K562 (cell line): Measurements from ENCODE around the gene SMC5. TPM values are rescaled to one million over a fixed set of nuclear protein-coding genes. Genes with fewer than 3 reads are reported as not detected.

Experiments
- ATAC-seq: fragments of 200-7000 bp; cut with Tn5 transposase; 3 replicates; pipeline ENCODE4 v1.9.1; 2020; ENCODE audit warnings: moderate library complexity
- BruUV-seq: library from RNA; stranded (reverse); fragments of 400-500 nt; replicated peaks from 2 replicates; lab custom pipeline; 2021; lab: Mats Ljungman, UMichigan
- CTCF ChIA-PET: fragments of 300-600 bp; formaldehyde crosslinking; extraction: SDS; loops from one replicate; lab custom pipeline; 2021; ENCODE audit warnings: low intra/inter-chr PET ratio; lab: Yijun Ruan, JAX
- POLR2A ChIA-PET: fragments of 300-600, 350-650 bp; sonication (Branson Sonifier 250); formaldehyde crosslinking; extraction: SDS; loops from one replicate; lab custom pipeline; 2021; ENCODE audit warnings: antibody characterized with exemption, inconsistent platforms; lab: Yijun Ruan, JAX
- DNase-seq, 4 experiments: peaks; one replicate each; pipeline versions ENCODE4 v3.0.0 to v3.0.0-alpha.2; 2011 to 2018; ENCODE audit warnings: low spot score in 3 of 4, mixed read lengths in 3 of 4; ENCODE audit errors: extremely low read depth in 1 of 4
- FAIRE-seq: peaks from 2 replicates; lab custom pipeline; 2011; peaks lifted over from hg19 to GRCh38; lab: Jason Lieb, UNC
- H2AFZ ChIP-seq: 2 replicates; pipeline ENCODE4 v1.6.0; 2011; ENCODE audit warnings: low read depth, low read length, control low read depth, inconsistent platforms
- H3K27ac ChIP-seq: fragments of 200-600 bp; 3 replicates; pipeline ENCODE4 v1.8.0; 2011; ENCODE audit warnings: low read depth, mild to moderate bottlenecking, control low read depth, inconsistent platforms, low read length, moderate library complexity, mixed read lengths; ENCODE audit errors: extremely low read depth
- H3K27me3 ChIP-seq, 2 experiments: fragments of 300-600 bp in 1 of 2; 2 replicates in 1 of 2; 3 replicates in 1 of 2; pipeline versions ENCODE4 v1.6.0 to v1.8.0; 2011; ENCODE audit warnings: inconsistent platforms in 2 of 2, low read length in 2 of 2, mild to moderate bottlenecking in 1 of 2, mixed read lengths in 1 of 2, moderate library complexity in 1 of 2; ENCODE audit not compliant: control insufficient read depth in 2 of 2, insufficient read depth in 2 of 2
- H3K36me3 ChIP-seq: fragments of 300-600 bp; 3 replicates; pipeline ENCODE4 v1.8.0; 2011; ENCODE audit warnings: mild to moderate bottlenecking, low read length, inconsistent platforms; ENCODE audit not compliant: control insufficient read depth, insufficient read depth
- H3K4me1 ChIP-seq, 2 experiments: fragments of 200-600 bp in 1 of 2; replicated peaks in 1 of 2; 2 replicates in 1 of 2; 3 replicates in 1 of 2; pipeline versions ENCODE4 v1.5.1 to v1.8.0; 2011; ENCODE audit warnings: inconsistent platforms in 2 of 2, low read length in 2 of 2, mild to moderate bottlenecking in 1 of 2, mixed read lengths in 1 of 2, moderate library complexity in 1 of 2; ENCODE audit not compliant: control insufficient read depth in 2 of 2, insufficient read depth in 2 of 2
- H3K4me2 ChIP-seq: 2 replicates; pipeline ENCODE4 v1.6.1; 2011; ENCODE audit warnings: low read length, control low read depth, inconsistent platforms, mixed read lengths; ENCODE audit not compliant: insufficient read depth
- H3K4me3 ChIP-seq: fragments of 200-600 bp; sonication (generic), shearing (Covaris generic); 2 replicates; pipeline ENCODE4 v1.5.1; 2016; ENCODE audit warnings: control low read depth, inconsistent platforms
- H3K79me2 ChIP-seq: fragments of 200-600 bp; 3 replicates; pipeline ENCODE4 v1.8.0; 2011; ENCODE audit warnings: low read length, inconsistent platforms; ENCODE audit not compliant: control insufficient read depth, insufficient read depth
- H3K9ac ChIP-seq, 2 experiments: 2 replicates each; pipeline versions ENCODE4 v1.6.0 to v1.6.1; 2011; ENCODE audit warnings: low read depth in 2 of 2, low read length in 2 of 2, control low read depth in 1 of 2, inconsistent platforms in 1 of 2, mild to moderate bottlenecking in 1 of 2, mixed read lengths in 1 of 2; ENCODE audit not compliant: insufficient read depth in 1 of 2
- H3K9me1 ChIP-seq: one replicate; pipeline ENCODE4 v1.6.0; 2011; ENCODE audit warnings: inconsistent platforms, mild to moderate bottlenecking, low read length, moderate library complexity; ENCODE audit not compliant: control insufficient read depth, insufficient read depth
- H3K9me3 ChIP-seq: replicated peaks from 2 replicates; pipeline ENCODE4 v1.5.1; 2011; ENCODE audit warnings: low read depth, low read length, inconsistent platforms; ENCODE audit not compliant: control insufficient read depth, insufficient read depth
- H4K20me1 ChIP-seq: replicated peaks from 2 replicates; pipeline ENCODE4 v1.6.1; 2011; ENCODE audit warnings: low read length, inconsistent platforms, mixed read lengths; ENCODE audit not compliant: control insufficient read depth, insufficient read depth
- EZH2 ChIP-seq: IDR thresholded peaks from 2 replicates; pipeline ENCODE4 v1.6.1; 2012; ENCODE audit warnings: low read depth, mild to moderate bottlenecking, inconsistent platforms, low read length, borderline replicate concordance
- HMG20A ChIP-seq: fragments of 450-650 bp; formaldehyde crosslinking; conservative IDR thresholded peaks from 2 replicates; pipeline ENCODE4 v1.4.0; 2020; ENCODE audit warnings: mild to moderate bottlenecking, mixed read lengths
- NCOA4 ChIP-seq: fragments of 450-650 bp; IDR thresholded peaks from 2 replicates; pipeline ENCODE4 v1.6.1; 2018; ENCODE audit warnings: mild to moderate bottlenecking; ENCODE audit not compliant: partially characterized antibody
- PCBP1 ChIP-seq: fragments of 200-400 bp; formaldehyde crosslinking; IDR thresholded peaks from 2 replicates; pipeline ENCODE4 v1.6.1; 2018; ENCODE audit warnings: mild to moderate bottlenecking, low read depth, low read length; ENCODE audit not compliant: poor library complexity, severe bottlenecking
- SRSF9 ChIP-seq: fragments of 200-400 bp; formaldehyde crosslinking; IDR thresholded peaks from 2 replicates; pipeline ENCODE4 v1.6.1; 2017; ENCODE audit warnings: low read depth, low read length, borderline replicate concordance
- ZBTB7A ChIP-seq: IDR thresholded peaks from 2 replicates; pipeline ENCODE4 v1.6.1; 2011; ENCODE audit warnings: low read depth, mild to moderate bottlenecking, low read length, moderate library complexity, borderline replicate concordance; ENCODE audit not compliant: control insufficient read depth
- ZNF174 ChIP-seq: fragments of 250-450 bp; sonication (Bioruptor Pico); IDR thresholded peaks from 2 replicates; pipeline ENCODE4 v1.4.0; 2020; ENCODE audit warnings: mild to moderate bottlenecking
- ZNF224 ChIP-seq: sonication (generic); formaldehyde crosslinking; IDR thresholded peaks from 2 replicates; pipeline ENCODE4 v1.8.0; 2022; ENCODE audit warnings: mild to moderate bottlenecking, missing genetic modification reagents
- ZNF3 ChIP-seq: fragments of 250-450 bp; sonication (Bioruptor Pico); IDR thresholded peaks from 2 replicates; pipeline ENCODE4 v1.5.0; 2021; ENCODE audit warnings: mild to moderate bottlenecking, moderate library complexity
- ZNF507 ChIP-seq: conservative IDR thresholded peaks from 2 replicates; pipeline ENCODE4 v1.6.1; 2017; ENCODE audit warnings: missing genetic modification characterization, missing compliant biosample characterization
- ZZZ3 ChIP-seq: fragments of 450-650 bp; IDR thresholded peaks from 2 replicates; pipeline ENCODE4 v1.6.1; 2016; ENCODE audit warnings: antibody characterized with exemption, mild to moderate bottlenecking, moderate library complexity
- WGBS: fragments of 100-300 bp; shearing (Covaris generic); methylation state at CpG from one replicate; pipeline ENCODE4 v1.1.6; 2016; ENCODE audit warnings: low coverage, mixed read lengths; ENCODE audit not compliant: insufficient coverage; ENCODE audit errors: missing lambda C conversion rate; 5-methylcytosine and 5-hydroxymethylcytosine counted together
- in situ Hi-C: fragments of 300-500 bp; cut with MboI; formaldehyde crosslinking; loops from 4 replicates; pipeline ENCODE4 v1.15.0; 2018; ENCODE audit warnings: inconsistent platforms, mixed read lengths
- intact Hi-C: fragments of 100-400 bp; cut with micrococcal nuclease; formaldehyde crosslinking; loops from 2 replicates; pipeline ENCODE4 v1.14.2; 2022
- polyA plus RNA-seq, 8 experiments: library from polyadenylated mRNA; depleted of rRNA in 4 of 8; stranded (reverse) in 5 of 8; unstranded in 3 of 8; fragments of >200 nt; fragmentation: Nextera tagmentation in 2 of 8; fragmentation: Illumina TruSeq in 1 of 8; extraction: Ambion mirVana in 2 of 8; extraction: Trizol in 1 of 8; gene quantifications; 2 replicates each; pipeline versions ENCODE4 v1.2.1 to v1.2.3, GENCODE V29; 2011 to 2014; ENCODE audit warnings: inconsistent platforms in 1 of 8, missing spikeins in 1 of 8
- total RNA-seq, 7 experiments: library from RNA; depleted of rRNA in 6 of 7; stranded (reverse); fragments of >200 nt in 6 of 7; fragmentation: Illumina TruSeq in 2 of 7; extraction: Trizol in 2 of 7; gene quantifications; 2 replicates each; pipeline versions ENCODE4 v1.2.1 to v1.2.3, GENCODE V29; 2011 to 2021; ENCODE audit warnings: low replicate concordance in 1 of 7
- TF ChIP-seq, protein P1 (sequence below): fragments of 450-650 bp; IDR thresholded peaks from 2 replicates; pipeline ENCODE4 v1.6.1; 2017; ENCODE audit warnings: antibody characterized with exemption
- TF ChIP-seq, protein P2 (sequence below): sonication (generic); formaldehyde crosslinking; IDR thresholded peaks from 2 replicates; pipeline ENCODE4 v1.9.0; 2022; ENCODE audit warnings: mild to moderate bottlenecking, missing genetic modification reagents
- TF ChIP-seq, protein P3 (sequence below): fragments of 450-650 bp; formaldehyde crosslinking; IDR thresholded peaks from 2 replicates; pipeline ENCODE4 v1.4.0; 2020; ENCODE audit warnings: mild to moderate bottlenecking, mixed read lengths
- TF ChIP-seq, protein P4 (sequence below): fragments of 450-650 bp; IDR thresholded peaks from 2 replicates; pipeline ENCODE4 v1.6.1; 2016; ENCODE audit warnings: mild to moderate bottlenecking

The SMC5 gene
- total and polyA plus RNA-seq, 9 of the 15 experiments (the other 6 are each of a cell fraction or from before 2014, with no cell fraction given) = 3.5 to 43.2 (median 21.4) TPM

DNA sequence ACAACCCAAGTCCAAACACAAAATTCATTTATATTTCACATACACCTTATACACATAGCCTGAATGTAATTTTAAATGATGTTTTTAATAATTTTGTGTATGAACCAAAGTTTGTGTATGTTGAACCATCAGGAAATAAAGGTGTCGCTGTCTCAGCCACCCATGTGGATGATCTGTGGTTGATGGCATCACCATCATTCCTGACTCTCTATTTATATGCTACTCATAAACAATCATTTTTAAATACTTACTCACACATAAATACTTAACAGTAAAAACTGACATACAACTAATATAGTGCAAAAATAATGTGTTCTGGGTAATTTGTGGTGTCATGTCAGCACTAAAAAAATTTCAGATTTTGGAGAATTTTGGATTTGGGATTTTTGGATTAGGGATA, 38.4 kb downstream of the SMC5 start (continued):
- TF ChIP-seq, protein P1, sequence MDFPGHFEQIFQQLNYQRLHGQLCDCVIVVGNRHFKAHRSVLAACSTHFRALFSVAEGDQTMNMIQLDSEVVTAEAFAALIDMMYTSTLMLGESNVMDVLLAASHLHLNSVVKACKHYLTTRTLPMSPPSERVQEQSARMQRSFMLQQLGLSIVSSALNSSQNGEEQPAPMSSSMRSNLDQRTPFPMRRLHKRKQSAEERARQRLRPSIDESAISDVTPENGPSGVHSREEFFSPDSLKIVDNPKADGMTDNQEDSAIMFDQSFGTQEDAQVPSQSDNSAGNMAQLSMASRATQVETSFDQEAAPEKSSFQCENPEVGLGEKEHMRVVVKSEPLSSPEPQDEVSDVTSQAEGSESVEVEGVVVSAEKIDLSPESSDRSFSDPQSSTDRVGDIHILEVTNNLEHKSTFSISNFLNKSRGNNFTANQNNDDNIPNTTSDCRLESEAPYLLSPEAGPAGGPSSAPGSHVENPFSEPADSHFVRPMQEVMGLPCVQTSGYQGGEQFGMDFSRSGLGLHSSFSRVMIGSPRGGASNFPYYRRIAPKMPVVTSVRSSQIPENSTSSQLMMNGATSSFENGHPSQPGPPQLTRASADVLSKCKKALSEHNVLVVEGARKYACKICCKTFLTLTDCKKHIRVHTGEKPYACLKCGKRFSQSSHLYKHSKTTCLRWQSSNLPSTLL = no peak
- no peak for TF ChIP-seq ZNF507

DNA sequence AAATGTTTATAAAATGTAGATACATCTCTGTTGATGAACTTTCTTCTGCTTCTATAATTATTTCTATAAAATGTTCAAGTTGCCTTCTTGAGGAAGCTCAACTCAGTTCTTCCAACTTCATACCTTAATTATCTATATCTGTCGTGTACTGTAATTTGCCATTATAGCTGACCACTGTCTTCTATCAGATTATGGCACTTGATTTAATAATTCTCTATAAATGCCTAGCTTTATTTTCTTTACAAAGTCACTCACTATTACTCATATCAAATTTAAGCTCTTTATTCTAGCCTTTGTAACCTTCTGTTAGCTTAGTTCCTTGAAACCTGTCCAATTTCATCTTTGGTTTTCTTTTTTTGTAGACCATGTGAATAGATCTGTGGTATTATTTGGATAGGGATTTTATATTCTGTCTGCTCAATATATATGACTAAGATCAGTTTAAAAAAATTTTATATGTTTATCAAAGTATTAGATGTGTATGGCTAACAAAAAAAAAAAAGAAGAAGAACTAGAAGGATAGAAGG, 39.5 kb downstream of the SMC5 start:
- no peaks in the 10 kb centered on the region for H4K20me1 ChIP-seq
- POLR2A ChIA-PET = interaction anchor here (0.9 kb wide), 1 partner anchor 13 kb away, joined by 3 read pairs; no protein-coding TSS in a partner anchor
- no peak overlapping the region for H3K9ac ChIP-seq
- no peak overlapping the region for H2AFZ ChIP-seq
- no peaks in the 10 kb centered on the region; the same call in 2 of the 3 replicates for H3K79me2 ChIP-seq
- no peak overlapping the region for H3K4me3 ChIP-seq
- BruUV-seq = no TSS peak
- no peak for FAIRE-seq
- WGBS = 89% methylated on average over 1 of the region's 1 CpG
- no peaks in the 10 kb centered on the region for H3K9me3 ChIP-seq
- H3K4me2 ChIP-seq = no peak overlapping the region
- CTCF ChIA-PET = interaction anchor here (0.5 kb wide), 1 partner anchor 135 kb away, joined by 3 read pairs; no protein-coding TSS in a partner anchor
- no peaks in the 10 kb centered on the region for H3K27me3 ChIP-seq
- in situ Hi-C loops (no loop called here), intact Hi-C loops (no loop called here)
- no peak for DNase-seq
- no peak overlapping the region for H3K27ac ChIP-seq
- H3K4me1 ChIP-seq = no peaks in the 10 kb centered on the region
- peaks cover 50% of the 10 kb centered on the region; the same call in 2 of the 3 replicates for H3K36me3 ChIP-seq
- no peaks in the 10 kb centered on the region for H3K9me1 ChIP-seq
- no peak for ATAC-seq
- TF ChIP-seq SRSF9 = no peak
- TF ChIP-seq, protein P2, sequence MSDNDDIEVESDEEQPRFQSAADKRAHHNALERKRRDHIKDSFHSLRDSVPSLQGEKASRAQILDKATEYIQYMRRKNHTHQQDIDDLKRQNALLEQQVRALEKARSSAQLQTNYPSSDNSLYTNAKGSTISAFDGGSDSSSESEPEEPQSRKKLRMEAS (CRISPR knock-in tag) = no peak
- no peak for TF ChIP-seq HMG20A (CRISPR knock-in tag)
- no peak for TF ChIP-seq ZZZ3
- TF ChIP-seq ZNF224 (CRISPR knock-in tag) = no peak
- no peak for TF ChIP-seq NCOA4
- no peak for TF ChIP-seq ZNF3 (CRISPR knock-in tag)
- no peak for TF ChIP-seq PCBP1
- no peak for TF ChIP-seq ZNF174
- TF ChIP-seq ZNF507 = no peak
- no peak for TF ChIP-seq ZBTB7A
- TF ChIP-seq, protein P3, sequence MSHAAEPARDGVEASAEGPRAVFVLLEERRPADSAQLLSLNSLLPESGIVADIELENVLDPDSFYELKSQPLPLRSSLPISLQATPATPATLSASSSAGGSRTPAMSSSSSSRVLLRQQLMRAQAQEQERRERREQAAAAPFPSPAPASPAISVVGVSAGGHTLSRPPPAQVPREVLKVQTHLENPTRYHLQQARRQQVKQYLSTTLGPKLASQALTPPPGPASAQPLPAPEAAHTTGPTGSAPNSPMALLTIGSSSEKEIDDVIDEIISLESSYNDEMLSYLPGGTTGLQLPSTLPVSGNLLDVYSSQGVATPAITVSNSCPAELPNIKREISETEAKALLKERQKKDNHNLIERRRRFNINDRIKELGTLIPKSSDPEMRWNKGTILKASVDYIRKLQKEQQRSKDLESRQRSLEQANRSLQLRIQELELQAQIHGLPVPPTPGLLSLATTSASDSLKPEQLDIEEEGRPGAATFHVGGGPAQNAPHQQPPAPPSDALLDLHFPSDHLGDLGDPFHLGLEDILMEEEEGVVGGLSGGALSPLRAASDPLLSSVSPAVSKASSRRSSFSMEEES (CRISPR knock-in tag) = no peak
- no peak for TF ChIP-seq EZH2
- TF ChIP-seq, protein P4, sequence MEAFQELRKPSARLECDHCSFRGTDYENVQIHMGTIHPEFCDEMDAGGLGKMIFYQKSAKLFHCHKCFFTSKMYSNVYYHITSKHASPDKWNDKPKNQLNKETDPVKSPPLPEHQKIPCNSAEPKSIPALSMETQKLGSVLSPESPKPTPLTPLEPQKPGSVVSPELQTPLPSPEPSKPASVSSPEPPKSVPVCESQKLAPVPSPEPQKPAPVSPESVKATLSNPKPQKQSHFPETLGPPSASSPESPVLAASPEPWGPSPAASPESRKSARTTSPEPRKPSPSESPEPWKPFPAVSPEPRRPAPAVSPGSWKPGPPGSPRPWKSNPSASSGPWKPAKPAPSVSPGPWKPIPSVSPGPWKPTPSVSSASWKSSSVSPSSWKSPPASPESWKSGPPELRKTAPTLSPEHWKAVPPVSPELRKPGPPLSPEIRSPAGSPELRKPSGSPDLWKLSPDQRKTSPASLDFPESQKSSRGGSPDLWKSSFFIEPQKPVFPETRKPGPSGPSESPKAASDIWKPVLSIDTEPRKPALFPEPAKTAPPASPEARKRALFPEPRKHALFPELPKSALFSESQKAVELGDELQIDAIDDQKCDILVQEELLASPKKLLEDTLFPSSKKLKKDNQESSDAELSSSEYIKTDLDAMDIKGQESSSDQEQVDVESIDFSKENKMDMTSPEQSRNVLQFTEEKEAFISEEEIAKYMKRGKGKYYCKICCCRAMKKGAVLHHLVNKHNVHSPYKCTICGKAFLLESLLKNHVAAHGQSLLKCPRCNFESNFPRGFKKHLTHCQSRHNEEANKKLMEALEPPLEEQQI = no peak
